HG03378 (cell line): ENCODE results near the gene PLA2G4A.

Experiments used
- ATAC-seq: cut with Tn5 transposase; IDR thresholded peaks from one replicate; pipeline ENCODE4 v1.9.1; 2021; ENCODE audit warnings: mild to moderate bottlenecking, moderate library complexity; ENCODE audit not compliant: unreplicated experiment

PLA2G4A gene

GRCh38 chr1:187006896-187007295, 178.1 kb downstream of the PLA2G4A start:
- ATAC-seq = no peak

DNA sequence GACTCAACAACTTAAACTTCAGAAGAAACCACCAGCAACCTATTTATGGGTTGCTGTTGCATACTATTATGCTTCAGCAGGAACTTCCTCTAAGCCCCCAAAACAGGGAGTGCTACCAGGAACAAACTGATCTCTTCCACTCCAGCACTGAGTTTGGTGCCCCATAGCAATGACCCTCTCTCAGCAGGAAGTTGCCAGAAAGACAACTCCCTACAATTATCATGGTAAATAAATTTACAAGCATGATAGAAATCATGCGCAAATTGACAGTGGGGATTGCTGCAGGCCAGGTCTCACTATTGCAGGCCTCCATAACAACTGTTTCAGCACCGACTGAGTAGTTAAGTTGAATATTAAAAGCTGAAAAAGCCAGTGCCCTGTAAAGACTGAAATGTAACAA, 180.6 kb downstream of the PLA2G4A start:
- ATAC-seq = no peak

DNA sequence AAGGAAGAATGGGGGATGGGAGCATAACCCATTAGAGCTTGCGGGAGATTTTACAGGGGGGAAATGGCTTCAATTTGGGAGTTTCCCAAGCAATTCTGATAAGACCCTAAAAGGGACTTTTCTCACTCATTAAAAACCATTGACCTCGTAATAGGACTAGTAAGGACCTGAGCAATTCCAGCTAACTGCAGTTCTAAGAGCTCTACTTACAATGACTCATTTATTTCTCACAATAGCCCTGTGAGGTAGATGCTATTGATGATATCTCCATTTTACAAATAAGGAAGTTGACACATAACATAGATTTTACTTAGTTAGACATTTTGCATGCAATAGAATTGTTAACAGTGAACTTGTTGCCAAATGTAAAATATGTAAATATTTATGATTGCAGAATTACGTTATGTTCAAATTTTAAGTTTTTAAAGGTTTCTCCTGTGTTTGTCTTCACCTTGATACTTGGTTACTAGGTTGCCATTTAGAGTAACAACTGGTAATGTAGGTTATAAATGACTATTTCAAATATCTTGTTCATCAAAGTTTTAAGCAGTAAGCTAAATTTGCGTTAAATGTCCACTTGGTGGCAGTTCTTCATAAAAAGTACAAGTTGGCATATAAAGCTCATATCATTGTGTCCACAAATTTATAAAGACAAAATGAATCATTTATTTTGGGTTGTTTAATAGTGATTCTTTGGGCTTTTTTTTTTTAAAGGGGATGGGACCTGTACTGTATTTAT, 182.0 kb downstream of the PLA2G4A start:
- no peak for ATAC-seq

- no peak for ATAC-seq
Observed at GRCh38 chr1:187013582-187014200, 184.9 kb downstream of the PLA2G4A start.

DNA sequence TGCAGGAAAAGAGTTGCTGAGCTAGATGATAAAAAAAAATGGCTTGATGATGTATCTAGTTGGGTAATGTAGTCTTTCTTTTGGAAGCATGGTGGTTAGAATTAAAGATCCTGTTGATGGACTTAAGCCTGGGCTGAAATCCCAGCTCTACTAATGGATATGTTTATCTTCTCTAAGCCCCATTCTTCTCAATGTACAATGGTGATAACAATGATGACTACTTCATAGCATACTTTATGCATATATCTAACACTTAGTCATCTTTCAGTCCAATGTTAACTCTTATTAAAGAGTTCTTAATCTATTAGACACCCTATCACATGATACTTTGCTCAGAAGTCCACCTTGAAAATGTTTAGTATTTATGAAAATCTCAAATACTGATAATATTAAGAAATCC, 189.5 kb downstream of the PLA2G4A start:
- ATAC-seq = no peak

DNA sequence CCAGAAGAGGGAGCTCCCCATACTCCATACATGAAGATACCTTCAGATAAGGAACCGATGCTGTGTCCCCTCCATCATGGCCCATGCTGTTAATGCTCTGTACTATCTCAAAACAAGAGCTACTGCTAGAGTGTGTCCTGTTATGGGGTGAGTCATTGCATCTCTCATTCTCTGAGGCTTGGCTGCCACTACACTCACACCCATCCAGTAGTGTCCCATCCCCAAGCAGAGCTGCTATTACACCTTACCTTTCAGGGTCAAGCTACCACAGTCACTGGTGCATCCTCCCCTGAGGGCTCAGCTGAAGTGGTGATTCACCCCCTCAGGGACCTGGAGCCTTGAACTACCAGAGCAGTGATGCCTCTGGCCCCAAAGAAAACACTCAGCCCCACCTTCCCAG, 198.5 kb downstream of the PLA2G4A start:
- no peak for ATAC-seq

DNA sequence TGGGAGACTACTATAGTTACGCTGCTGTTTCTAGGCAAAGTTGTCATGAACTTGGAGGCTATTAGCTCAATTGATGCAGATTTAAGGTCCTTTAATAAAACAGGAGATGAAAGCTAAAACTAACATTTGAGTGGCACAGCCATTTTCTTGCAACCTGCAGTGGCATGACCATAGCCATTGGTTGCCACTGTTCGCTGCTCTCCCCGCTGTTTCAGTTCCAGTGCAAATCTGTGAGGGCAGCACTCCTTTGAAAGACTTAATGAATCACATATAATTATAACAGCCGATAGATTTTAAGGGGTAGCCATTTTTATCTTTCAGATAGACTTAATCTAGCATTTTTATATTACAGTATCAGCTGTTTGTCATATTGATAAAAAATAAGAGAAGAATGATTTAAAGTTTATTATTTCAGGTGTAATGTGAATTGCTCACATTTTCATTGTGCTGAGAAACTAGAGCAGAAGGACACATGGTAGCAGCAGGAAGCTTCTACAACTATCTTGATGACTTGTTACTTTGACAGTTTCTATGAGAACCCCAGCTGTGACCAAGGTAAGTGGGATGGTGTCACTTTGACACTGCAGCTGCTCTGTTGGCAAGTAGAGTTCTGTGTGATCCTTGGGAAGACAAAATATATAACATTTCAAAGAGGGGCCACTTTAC, 203.7 kb downstream of the PLA2G4A start:
- ATAC-seq = no peak

- ATAC-seq = no peak
Observed at GRCh38 chr1:187032982-187033692, 204.4 kb downstream of the PLA2G4A start.

- no peak for ATAC-seq
Observed at GRCh38 chr1:187033693-187034390, 205.1 kb downstream of the PLA2G4A start.

- no peak for ATAC-seq
Observed at GRCh38 chr1:187034501-187034900, 205.8 kb downstream of the PLA2G4A start.

- no peak for ATAC-seq
Observed at GRCh38 chr1:187037973-187038553, 209.3 kb downstream of the PLA2G4A start.
